HG02610 (cell line): ENCODE measurements around the gene FMNL1.
"Not testable (repeated sequence)": the region's sequence is repeated elsewhere in the genome, so short reads cannot be mapped to it uniquely, and the experiment has no call there.

Experiments
- ATAC-seq: cut with Tn5 transposase; IDR thresholded peaks from one replicate; pipeline ENCODE4 v1.9.1; 2021; ENCODE audit warnings: mild to moderate bottlenecking, moderate library complexity; ENCODE audit not compliant: unreplicated experiment

The FMNL1 gene

GRCh38 chr17:45234641-45235415 is 13.1 kb downstream of the FMNL1 start:
- no peak for ATAC-seq

GRCh38 chr17:45235416-45236281 is 14.0 kb downstream of the FMNL1 start:
- ATAC-seq: no peak

GRCh38 chr17:45236282-45236606 is 14.6 kb downstream of the FMNL1 start:
- ATAC-seq: no peak

- no peak for ATAC-seq
Observed at GRCh38 chr17:45237686-45238085, 16.0 kb downstream of the FMNL1 start.

GRCh38 chr17:45238155-45238774 is 16.6 kb downstream of the FMNL1 start:
- no peak for ATAC-seq

- no peak for ATAC-seq
Observed at GRCh38 chr17:45240905-45241327, 19.2 kb downstream of the FMNL1 start.

- no peak for ATAC-seq
Observed at GRCh38 chr17:45241328-45242028, 19.8 kb downstream of the FMNL1 start.

- ATAC-seq: no peak
Observed at GRCh38 chr17:45242029-45242414, 20.3 kb downstream of the FMNL1 start.

GRCh38 chr17:45243750-45244149 is 22.1 kb downstream of the FMNL1 start:
- no peak for ATAC-seq

GRCh38 chr17:45244725-45245656 is 23.3 kb downstream of the FMNL1 start:
- ATAC-seq: no peak

- ATAC-seq: no peak
Observed at GRCh38 chr17:45246338-45246737, 24.7 kb downstream of the FMNL1 start.

- no peak for ATAC-seq
Observed at GRCh38 chr17:45246861-45247428, 25.3 kb downstream of the FMNL1 start.

- ATAC-seq: peak; percentile 86
Observed at GRCh38 chr17:45247429-45248131, 25.9 kb downstream of the FMNL1 start.

GRCh38 chr17:45248132-45248957 is 26.7 kb downstream of the FMNL1 start:
- peak; percentile 51 for ATAC-seq

GRCh38 chr17:45251931-45252330 is 30.2 kb downstream of the FMNL1 start:
- ATAC-seq: no peak

- not testable (repeated sequence) for ATAC-seq
Observed at GRCh38 chr17:45253237-45253636, 31.6 kb downstream of the FMNL1 start.

- ATAC-seq: no peak
Observed at GRCh38 chr17:45253879-45254278, 32.2 kb downstream of the FMNL1 start.

GRCh38 chr17:45255358-45255757 is 33.7 kb downstream of the FMNL1 start:
- no peak for ATAC-seq
